HEK293 (cell line): ENCODE results near the gene ACVRL1.

Experiments used
- CTCF ChIA-PET: fragments of 350-600 bp; formaldehyde crosslinking; extraction: SDS; loops from one replicate; lab custom pipeline; 2021; ENCODE audit warnings: antibody characterized with exemption; lab: Yijun Ruan, JAX
- POLR2A ChIA-PET: fragments of 300-600 bp; formaldehyde crosslinking; extraction: SDS; loops from one replicate; lab custom pipeline; 2020; ENCODE audit warnings: antibody characterized with exemption, inconsistent platforms; lab: Yijun Ruan, JAX
- H3K27ac ChIP-seq: fragments of 200-500 bp; sonication (Bioruptor generic); 2 replicates; pipeline ENCODE4 v1.5.1; 2014; ENCODE audit warnings: low read depth, low read length, control low read depth, inconsistent platforms; ENCODE audit errors: extremely low read depth
- H3K36me3 ChIP-seq, 2 experiments: fragments of 200-500 bp in 1 of 2; sonication (Bioruptor generic) in 1 of 2; 1 replicate in 1 of 2; 2 replicates in 1 of 2; pipeline ENCODE4 v1.5.1; 2014 to 2017; ENCODE audit warnings: inconsistent platforms in 2 of 2, low read length in 2 of 2; ENCODE audit not compliant: control insufficient read depth in 2 of 2, insufficient read depth in 1 of 2
- H3K4me1 ChIP-seq: fragments of 200-500 bp; sonication (Bioruptor generic); 2 replicates; pipeline ENCODE4 v1.5.1; 2014; ENCODE audit warnings: mild to moderate bottlenecking, low read length, inconsistent platforms; ENCODE audit not compliant: control insufficient read depth, insufficient read depth
- H3K4me3 ChIP-seq: 2 replicates; pipeline ENCODE4 v1.5.1; 2011; ENCODE audit warnings: low read depth, mild to moderate bottlenecking, control low read depth, low read length, moderate library complexity
- H3K9me3 ChIP-seq: fragments of 200-500 bp; sonication (Bioruptor generic); 2 replicates; pipeline ENCODE4 v1.5.1; 2014; ENCODE audit warnings: low read depth, low read length, inconsistent platforms; ENCODE audit not compliant: control insufficient read depth, insufficient read depth
- FEZF1 ChIP-seq: fragments of 450-650 bp; formaldehyde crosslinking; IDR thresholded peaks from 2 replicates; pipeline ENCODE4 v1.5.1; 2016; ENCODE audit warnings: missing biosample characterization, missing genetic modification characterization
- IKZF3 ChIP-seq: fragments of 450-650 bp; IDR thresholded peaks from 2 replicates; pipeline ENCODE4 v1.5.0; 2018; ENCODE audit warnings: missing biosample characterization, mild to moderate bottlenecking, missing genetic modification characterization, moderate library complexity
- KLF7 ChIP-seq: fragments of 450-650 bp; formaldehyde crosslinking; IDR thresholded peaks from 2 replicates; pipeline ENCODE4 v1.5.1; 2016; ENCODE audit warnings: missing biosample characterization, missing genetic modification characterization, borderline replicate concordance
- TRIM28 ChIP-seq: IDR thresholded peaks from 2 replicates; pipeline ENCODE4 v1.6.1; 2011; ENCODE audit warnings: low read length, control low read depth, borderline replicate concordance
- ZNF10 ChIP-seq: fragments of 450-650 bp; formaldehyde crosslinking; IDR thresholded peaks from 2 replicates; pipeline ENCODE4 v1.5.1; 2017; ENCODE audit warnings: missing biosample characterization, missing genetic modification characterization
- ZNF112 ChIP-seq: fragments of 450-650 bp; formaldehyde crosslinking; IDR thresholded peaks from 2 replicates; pipeline ENCODE4 v1.5.0; 2017; ENCODE audit warnings: missing biosample characterization, missing genetic modification characterization
- ZNF16 ChIP-seq: fragments of 450-650 bp; formaldehyde crosslinking; IDR thresholded peaks from 2 replicates; pipeline ENCODE4 v1.5.1; 2016; ENCODE audit warnings: low read depth, missing biosample characterization, missing genetic modification characterization
- ZNF335 ChIP-seq: fragments of 450-650 bp; formaldehyde crosslinking; conservative IDR thresholded peaks from 2 replicates; pipeline ENCODE4 v1.5.1; 2016; ENCODE audit warnings: missing biosample characterization, missing genetic modification characterization
- ZNF354C ChIP-seq: fragments of 450-650 bp; formaldehyde crosslinking; IDR thresholded peaks from 2 replicates; pipeline ENCODE4 v1.5.1; 2016; ENCODE audit warnings: missing biosample characterization, missing genetic modification characterization, low read depth, borderline replicate concordance
- ZNF366 ChIP-seq: fragments of 450-650 bp; formaldehyde crosslinking; conservative IDR thresholded peaks from 2 replicates; pipeline ENCODE4 v1.5.1; 2016; ENCODE audit warnings: missing biosample characterization, missing genetic modification characterization
- ZNF416 ChIP-seq: fragments of 450-650 bp; formaldehyde crosslinking; IDR thresholded peaks from 2 replicates; pipeline ENCODE4 v1.5.1; 2016; ENCODE audit warnings: missing biosample characterization, missing genetic modification characterization
- ZNF433 ChIP-seq: fragments of 450-650 bp; formaldehyde crosslinking; IDR thresholded peaks from 2 replicates; pipeline ENCODE4 v1.5.1; 2016; ENCODE audit warnings: missing biosample characterization, missing genetic modification characterization, low read depth
- ZNF624 ChIP-seq: fragments of 450-650 bp; formaldehyde crosslinking; IDR thresholded peaks from 2 replicates; pipeline ENCODE4 v1.5.1; 2017; ENCODE audit warnings: missing biosample characterization, missing genetic modification characterization
- ZNF629 ChIP-seq: fragments of 450-650 bp; formaldehyde crosslinking; IDR thresholded peaks from 2 replicates; pipeline ENCODE4 v1.5.1; 2017; ENCODE audit warnings: missing biosample characterization, missing genetic modification characterization
- ZNF658 ChIP-seq: fragments of 450-650 bp; formaldehyde crosslinking; IDR thresholded peaks from 2 replicates; pipeline ENCODE4; 2016; ENCODE audit warnings: missing biosample characterization, missing genetic modification characterization
- ZNF704 ChIP-seq: fragments of 450-650 bp; formaldehyde crosslinking; IDR thresholded peaks from 2 replicates; pipeline ENCODE4 v1.5.1; 2016; ENCODE audit warnings: missing biosample characterization, missing genetic modification characterization
- ZNF747 ChIP-seq: fragments of 450-650 bp; formaldehyde crosslinking; IDR thresholded peaks from 2 replicates; pipeline ENCODE4 v1.5.1; 2016; ENCODE audit warnings: missing biosample characterization, missing genetic modification characterization
- ZNF830 ChIP-seq: fragments of 450-650 bp; IDR thresholded peaks from 2 replicates; pipeline ENCODE4 v1.5.0; 2018; ENCODE audit warnings: missing biosample characterization, missing genetic modification characterization, low read depth, mild to moderate bottlenecking, moderate library complexity
- ZSCAN18 ChIP-seq: fragments of 450-650 bp; formaldehyde crosslinking; IDR thresholded peaks from 2 replicates; pipeline ENCODE4 v1.5.1; 2016; ENCODE audit warnings: missing biosample characterization, missing genetic modification characterization
- ZSCAN4 ChIP-seq: fragments of 450-650 bp; formaldehyde crosslinking; IDR thresholded peaks from 2 replicates; pipeline ENCODE4 v1.5.1; 2017; ENCODE audit warnings: missing biosample characterization, missing genetic modification characterization

The ACVRL1 gene

GRCh38 chr12:51888316-51889215 is 18.7 kb upstream of the ACVRL1 start:
- TF ChIP-seq ZNF112 (tag by site-specific recombination), result no peak
- TF ChIP-seq ZNF433, result no peak
- TF ChIP-seq ZNF629 (tag by site-specific recombination), result no peak
- ChIA-PET POLR2A (no interaction called here), CTCF (interaction anchor here (0.7 to 2.8 kb wide), 6 partner anchors 13 to 137 kb away, joined by 3 to 15 read pairs (median 4); no protein-coding TSS in a partner anchor)
- H3K4me1 ChIP-seq, result no peaks in the 10 kb centered on the region
- no peak overlapping the region for H3K27ac ChIP-seq
- H3K9me3 ChIP-seq, result no peaks in the 10 kb centered on the region
- H3K36me3 ChIP-seq, result no peaks in the 10 kb centered on the region
- H3K4me3 ChIP-seq, result no peak overlapping the region

- no peaks in the 10 kb centered on the region for H3K36me3 ChIP-seq
- H3K4me1 ChIP-seq, result no peaks in the 10 kb centered on the region
- no peaks in the 10 kb centered on the region for H3K9me3 ChIP-seq
- TF ChIP-seq ZSCAN18 (tag by site-specific recombination) (no peak), IKZF3 (tag by site-specific recombination) (no peak), TRIM28 (no peak), ZSCAN4 (no peak), ZNF624 (tag by site-specific recombination) (no peak), ZNF658 (tag by site-specific recombination) (no peak), ZNF366 (tag by site-specific recombination) (no peak), ZNF747 (tag by site-specific recombination) (no peak), ZNF704 (tag by site-specific recombination) (no peak), ZNF10 (no peak), ZNF416 (tag by site-specific recombination) (no peak), ZNF335 (tag by site-specific recombination) (no peak), KLF7 (no peak), FEZF1 (no peak), ZNF830 (tag by site-specific recombination) (no peak), ZNF354C (tag by site-specific recombination) (no peak), ZNF16 (tag by site-specific recombination) (no peak)
- H3K27ac ChIP-seq, result no peak overlapping the region
- ChIA-PET CTCF (interaction anchor here (1.0 to 2.8 kb wide), 4 partner anchors 14 to 136 kb away, joined by 3 to 15 read pairs (median 5); no protein-coding TSS in a partner anchor), POLR2A (no interaction called here)
- no peak overlapping the region for H3K4me3 ChIP-seq
Measured at GRCh38 chr12:51889216-51890132, 17.8 kb upstream of the ACVRL1 start.
